Measurements from ENCODE around the gene SOAT1. TPM values are rescaled to one million over a fixed set of nuclear protein-coding genes. Genes with fewer than 3 reads are reported as not detected.

SOAT1 gene
- total and polyA plus RNA-seq, 3 donors from 2014 or later: 22.5 to 25.5 (median 24.1) TPM

- no peak overlapping the region for H3K4me3 ChIP-seq
- H3K9me3 ChIP-seq: no peaks in the 10 kb centered on the region
- no peaks in the 10 kb centered on the region for H3K27me3 ChIP-seq
- 87 to 88% methylated on average over 3 of the region's 3 CpGs for WGBS, 2 donors
- H3K36me3 ChIP-seq (ENCODE audit: low read depth, missing control alignments): no peaks in the 10 kb centered on the region
- intact Hi-C loops (cut with DNase I; ENCODE audit: low total_unique reads): no loop called here
- no peak overlapping the region for H3K27ac ChIP-seq
- H3K4me1 ChIP-seq: no peaks in the 10 kb centered on the region
- DNase-seq: no peak
- TF ChIP-seq POLR2A (IDR thresholded peaks at IDR 0.05) (no peak), CTCF (IDR thresholded peaks at IDR 0.05) (no peak)
Observed at GRCh38 chr1:179303200-179303785, 9.7 kb downstream of the SOAT1 start.

GRCh38 chr1:179305450-179305849, 11.9 kb downstream of the SOAT1 start:
- H3K9me3 ChIP-seq: no peaks in the 10 kb centered on the region
- intact Hi-C loops (cut with DNase I; ENCODE audit: low total_unique reads): no loop called here
- no peak for DNase-seq
- WGBS, 2 donors: 89 to 95% methylated on average over 1 of the region's 1 CpG
- no peak overlapping the region for H3K27ac ChIP-seq
- TF ChIP-seq POLR2A (IDR thresholded peaks at IDR 0.05) (no peak), CTCF (IDR thresholded peaks at IDR 0.05) (no peak)
- no peak overlapping the region for H3K4me3 ChIP-seq
- peaks cover 2% of the 10 kb centered on the region for H3K4me1 ChIP-seq
- H3K36me3 ChIP-seq (ENCODE audit: low read depth, missing control alignments): no peaks in the 10 kb centered on the region
- no peaks in the 10 kb centered on the region for H3K27me3 ChIP-seq

- H3K36me3 ChIP-seq (ENCODE audit: low read depth, missing control alignments): no peaks in the 10 kb centered on the region
- peaks cover 25% of the 10 kb centered on the region for H3K4me1 ChIP-seq
- H3K27me3 ChIP-seq: no peaks in the 10 kb centered on the region
- peak overlapping the region; percentile 62 to 68 for H3K27ac ChIP-seq
- H3K9me3 ChIP-seq: no peaks in the 10 kb centered on the region
- intact Hi-C loops (cut with DNase I; ENCODE audit: low total_unique reads): no loop called here
- WGBS, 2 donors: 41 to 71% methylated on average over 3 of the region's 3 CpGs
- no peak for DNase-seq
- H3K4me3 ChIP-seq: no peak overlapping the region
- TF ChIP-seq CTCF (IDR thresholded peaks at IDR 0.05): no peak
- TF ChIP-seq POLR2A (IDR thresholded peaks at IDR 0.05): no peak
Observed at GRCh38 chr1:179310291-179310690, 16.7 kb downstream of the SOAT1 start.

GRCh38 chr1:179310721-179311120, 17.1 kb downstream of the SOAT1 start:
- no peaks in the 10 kb centered on the region for H3K27me3 ChIP-seq
- no peak for TF ChIP-seq CTCF (IDR thresholded peaks at IDR 0.05)
- no peak for TF ChIP-seq POLR2A (IDR thresholded peaks at IDR 0.05)
- WGBS, 2 donors: 51% methylated on average over 3 of the region's 3 CpGs
- H3K9me3 ChIP-seq: no peaks in the 10 kb centered on the region
- H3K4me1 ChIP-seq: peaks cover 25% of the 10 kb centered on the region
- H3K4me3 ChIP-seq: no peak overlapping the region
- DNase-seq: no peak
- intact Hi-C loops (cut with DNase I; ENCODE audit: low total_unique reads): no loop called here
- H3K27ac ChIP-seq: peak overlapping the region; percentile 62 to 68
- no peaks in the 10 kb centered on the region for H3K36me3 ChIP-seq (ENCODE audit: low read depth, missing control alignments)

GRCh38 chr1:179311149-179311700, 17.6 kb downstream of the SOAT1 start:
- H3K36me3 ChIP-seq (ENCODE audit: low read depth, missing control alignments): no peaks in the 10 kb centered on the region
- 44 to 53% methylated on average over 5 of the region's 5 CpGs for WGBS, 2 donors
- intact Hi-C loops (cut with DNase I; ENCODE audit: low total_unique reads): no loop called here
- H3K9me3 ChIP-seq: no peaks in the 10 kb centered on the region
- DNase-seq: no peak
- H3K4me3 ChIP-seq: no peak overlapping the region
- no peak for TF ChIP-seq POLR2A (IDR thresholded peaks at IDR 0.05)
- no peak for TF ChIP-seq CTCF (IDR thresholded peaks at IDR 0.05)
- no peaks in the 10 kb centered on the region for H3K27me3 ChIP-seq
- peaks cover 25% of the 10 kb centered on the region for H3K4me1 ChIP-seq
- peak overlapping the region; percentile 62 to 68 for H3K27ac ChIP-seq
